C4-2B (cell line): Measurements from ENCODE around the gene SFSWAP.

Experiments used
- H3K27ac ChIP-seq: fragments of 450-650 bp; 2 replicates; pipeline ENCODE4 v1.5.1; 2017
- ZFX ChIP-seq: fragments of 450-650 bp; IDR thresholded peaks from 2 replicates; pipeline ENCODE4 v1.6.1; 2017
- TF ChIP-seq, protein P1 (sequence below): fragments of 450-650 bp; conservative IDR thresholded peaks from 2 replicates; pipeline ENCODE4 v1.5.1; 2017; ENCODE audit warnings: mild to moderate bottlenecking

Gene SFSWAP

GRCh38 chr12:131782061-131782460, 71.2 kb downstream of the SFSWAP start:
- TF ChIP-seq, protein P1, sequence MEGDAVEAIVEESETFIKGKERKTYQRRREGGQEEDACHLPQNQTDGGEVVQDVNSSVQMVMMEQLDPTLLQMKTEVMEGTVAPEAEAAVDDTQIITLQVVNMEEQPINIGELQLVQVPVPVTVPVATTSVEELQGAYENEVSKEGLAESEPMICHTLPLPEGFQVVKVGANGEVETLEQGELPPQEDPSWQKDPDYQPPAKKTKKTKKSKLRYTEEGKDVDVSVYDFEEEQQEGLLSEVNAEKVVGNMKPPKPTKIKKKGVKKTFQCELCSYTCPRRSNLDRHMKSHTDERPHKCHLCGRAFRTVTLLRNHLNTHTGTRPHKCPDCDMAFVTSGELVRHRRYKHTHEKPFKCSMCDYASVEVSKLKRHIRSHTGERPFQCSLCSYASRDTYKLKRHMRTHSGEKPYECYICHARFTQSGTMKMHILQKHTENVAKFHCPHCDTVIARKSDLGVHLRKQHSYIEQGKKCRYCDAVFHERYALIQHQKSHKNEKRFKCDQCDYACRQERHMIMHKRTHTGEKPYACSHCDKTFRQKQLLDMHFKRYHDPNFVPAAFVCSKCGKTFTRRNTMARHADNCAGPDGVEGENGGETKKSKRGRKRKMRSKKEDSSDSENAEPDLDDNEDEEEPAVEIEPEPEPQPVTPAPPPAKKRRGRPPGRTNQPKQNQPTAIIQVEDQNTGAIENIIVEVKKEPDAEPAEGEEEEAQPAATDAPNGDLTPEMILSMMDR = no peak
- no peak for TF ChIP-seq ZFX
- H3K27ac ChIP-seq = no peak overlapping the region

DNA sequence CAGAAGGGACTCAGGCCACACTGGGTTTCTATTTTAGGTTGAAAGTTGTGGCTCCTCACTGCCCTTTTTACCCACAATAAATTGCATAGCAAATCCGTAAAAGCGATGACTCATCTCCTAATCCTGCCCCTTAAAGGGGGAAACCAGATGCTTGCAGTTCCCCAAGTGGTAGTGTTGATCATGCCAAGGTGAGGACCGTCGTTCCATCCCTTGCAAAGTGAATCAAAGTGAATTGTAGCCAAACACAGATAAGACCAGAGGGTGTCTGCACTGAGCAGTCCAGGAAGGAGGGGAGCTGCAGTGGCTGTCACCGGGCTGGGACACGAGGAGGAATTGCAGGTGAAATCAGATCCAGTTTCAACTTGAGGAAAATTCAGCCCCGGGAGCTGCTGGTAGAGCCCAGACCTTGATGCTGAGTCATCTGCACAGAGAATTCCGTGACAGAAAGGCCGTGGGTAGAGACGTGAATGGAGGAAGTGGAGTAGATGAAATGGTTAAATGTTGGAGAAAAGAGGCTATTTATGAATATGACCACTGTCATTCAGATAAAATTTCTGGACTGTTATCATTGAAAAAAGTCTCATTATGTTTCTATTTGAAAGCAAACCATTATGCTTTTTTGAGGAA, 73.1 kb downstream of the SFSWAP start:
- H3K27ac ChIP-seq = no peak overlapping the region
- TF ChIP-seq, protein P1 = no peak
- TF ChIP-seq ZFX = no peak

DNA sequence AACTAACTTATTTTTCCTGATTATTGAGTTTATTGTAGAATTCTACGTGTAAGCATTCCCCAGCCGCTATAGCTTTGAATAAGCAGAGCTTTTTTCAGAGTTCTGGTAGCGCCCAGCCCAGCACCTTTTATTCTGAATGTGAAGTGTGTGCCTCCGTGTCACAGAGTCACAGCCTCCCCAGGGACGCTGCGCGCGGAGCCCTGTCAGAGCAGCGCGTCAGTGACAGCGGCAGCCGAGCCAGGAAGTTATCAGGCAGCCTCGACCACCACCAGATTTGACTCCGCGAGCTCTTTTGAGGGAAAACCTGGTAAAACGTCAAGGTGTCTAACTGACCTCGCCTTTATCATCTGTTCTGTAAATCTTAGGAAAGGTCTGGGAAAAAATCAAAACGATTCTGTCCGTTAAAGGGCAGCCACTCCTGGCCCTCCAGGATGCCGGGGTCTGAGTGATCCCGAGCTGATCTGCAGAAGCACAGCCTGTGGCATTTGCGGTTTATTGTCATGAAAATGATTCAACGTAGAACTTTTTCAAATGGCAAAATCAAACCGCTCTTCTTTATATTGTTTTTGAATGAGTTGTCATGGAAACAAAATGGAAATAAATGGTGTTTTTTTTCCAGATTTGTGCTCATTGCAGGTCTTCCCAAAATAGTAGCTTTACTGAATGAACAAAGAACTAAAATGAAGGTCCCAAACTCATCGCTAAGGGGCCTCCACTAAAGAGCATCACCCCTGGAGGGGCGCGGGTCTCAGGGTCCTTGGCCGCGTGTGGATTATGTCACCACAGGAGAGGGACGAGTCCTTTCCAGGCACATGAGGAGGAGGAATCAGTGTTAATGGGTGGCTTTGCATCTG, 74.2 kb downstream of the SFSWAP start:
- TF ChIP-seq ZFX = no peak
- TF ChIP-seq, protein P1 = no peak
- no peak overlapping the region for H3K27ac ChIP-seq

DNA sequence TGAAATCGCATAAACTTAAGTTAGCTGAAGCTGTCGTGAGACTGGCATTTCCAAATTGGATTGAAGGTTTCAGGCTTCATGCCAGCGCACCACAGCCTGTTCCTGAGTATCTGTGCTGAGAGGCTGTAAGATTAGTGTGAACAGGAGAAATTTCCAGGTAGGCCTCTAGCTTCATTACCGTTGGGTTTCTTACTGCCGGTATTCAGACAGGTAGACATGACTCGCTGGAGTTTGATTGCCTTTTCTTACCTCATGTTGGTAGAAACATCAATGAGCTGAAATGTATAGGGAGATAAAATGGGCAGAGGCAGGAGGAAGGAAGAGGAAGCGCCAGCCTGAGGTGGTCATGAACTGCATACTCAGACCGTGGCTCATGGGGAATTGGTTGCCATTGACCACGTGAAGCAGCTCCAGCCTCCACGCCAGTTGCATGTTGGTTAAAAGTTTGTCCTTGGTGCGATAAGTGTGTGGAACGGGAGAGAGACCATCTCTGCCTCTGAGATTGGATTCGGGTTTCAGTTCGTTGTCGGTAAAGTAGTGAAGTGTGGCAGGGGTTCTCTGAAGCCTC, 75.0 kb downstream of the SFSWAP start:
- no peak for TF ChIP-seq ZFX
- TF ChIP-seq, protein P1 = no peak
- H3K27ac ChIP-seq = no peak overlapping the region

DNA sequence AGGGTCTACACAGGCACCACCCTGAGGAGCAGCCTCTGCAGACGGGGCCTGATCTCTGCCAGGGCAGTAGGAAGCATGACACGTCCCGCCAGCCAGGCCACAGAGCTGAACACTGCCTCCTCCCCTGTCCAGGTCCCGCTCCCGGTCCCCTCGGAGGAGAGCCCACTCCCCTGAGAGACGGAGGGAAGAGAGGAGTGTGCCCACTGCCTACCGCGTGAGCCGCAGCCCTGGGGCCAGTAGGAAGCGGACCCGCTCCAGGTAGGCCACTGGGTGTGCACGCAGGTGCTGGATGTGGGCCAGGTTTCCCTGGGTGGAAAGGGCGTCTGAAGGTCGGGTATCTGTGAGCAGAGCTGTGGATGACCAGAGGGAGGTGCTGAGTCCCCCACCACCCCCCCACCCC, 75.4 kb downstream of the SFSWAP start:
- no peak overlapping the region for H3K27ac ChIP-seq

GRCh38 chr12:131787143-131787660, 76.3 kb downstream of the SFSWAP start:
- H3K27ac ChIP-seq = no peak overlapping the region
- no peak for TF ChIP-seq ZFX
- TF ChIP-seq, protein P1 = no peak

More for the DNA sequence above, 75.4 kb downstream of the SFSWAP start:
- TF ChIP-seq, protein P1 = no peak
- TF ChIP-seq ZFX = no peak

GRCh38 chr12:131788070-131788469, 77.2 kb downstream of the SFSWAP start:
- TF ChIP-seq ZFX = no peak
- TF ChIP-seq, protein P1 = no peak
- H3K27ac ChIP-seq = no peak overlapping the region
